ENCODE results near the gene ZNF579. TPM values are rescaled to one million over a fixed set of nuclear protein-coding genes. Genes with fewer than 3 reads are reported as not detected.

The ZNF579 gene
- total and polyA plus RNA-seq, 2 of the 13 experiments (the other 11 are each of a cell fraction or from before 2014, with no cell fraction given) = 2.1 to 2.9 TPM

- TF ChIP-seq, protein P1, sequence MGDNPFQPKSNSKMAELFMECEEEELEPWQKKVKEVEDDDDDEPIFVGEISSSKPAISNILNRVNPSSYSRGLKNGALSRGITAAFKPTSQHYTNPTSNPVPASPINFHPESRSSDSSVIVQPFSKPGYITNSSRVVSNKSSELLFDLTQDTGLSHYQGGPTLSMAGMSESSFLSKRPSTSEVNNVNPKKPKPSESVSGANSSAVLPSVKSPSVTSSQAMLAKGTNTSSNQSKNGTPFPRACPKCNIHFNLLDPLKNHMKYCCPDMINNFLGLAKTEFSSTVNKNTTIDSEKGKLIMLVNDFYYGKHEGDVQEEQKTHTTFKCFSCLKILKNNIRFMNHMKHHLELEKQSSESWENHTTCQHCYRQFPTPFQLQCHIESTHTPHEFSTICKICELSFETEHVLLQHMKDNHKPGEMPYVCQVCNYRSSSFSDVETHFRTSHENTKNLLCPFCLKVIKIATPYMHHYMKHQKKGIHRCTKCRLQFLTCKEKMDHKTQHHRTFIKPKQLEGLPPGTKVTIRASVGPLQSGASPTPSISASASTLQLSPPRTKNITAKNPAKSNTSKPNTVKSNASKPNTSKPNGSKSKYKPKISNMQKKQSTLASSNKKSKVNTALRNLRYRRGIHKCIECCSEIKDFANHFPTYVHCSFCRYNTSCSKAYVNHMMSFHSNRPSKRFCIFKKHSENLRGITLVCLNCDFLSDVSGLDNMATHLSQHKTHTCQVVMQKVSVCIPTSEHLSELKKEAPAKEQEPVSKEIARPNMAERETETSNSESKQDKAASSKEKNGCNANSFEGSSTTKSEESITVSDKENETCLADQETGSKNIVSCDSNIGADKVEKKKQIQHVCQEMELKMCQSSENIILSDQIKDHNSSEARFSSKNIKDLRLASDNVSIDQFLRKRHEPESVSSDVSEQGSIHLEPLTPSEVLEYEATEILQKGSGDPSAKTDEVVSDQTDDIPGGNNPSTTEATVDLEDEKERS (CRISPR knock-in tag; IDR thresholded peaks at IDR 0.05) = no peak
- TF ChIP-seq ZNF563 (CRISPR knock-in tag; IDR thresholded peaks at IDR 0.05) = peak; percentile 78; the same call in 1 of the 2 replicates
- TF ChIP-seq ZNF768 (CRISPR knock-in tag; IDR thresholded peaks at IDR 0.05) = peak; percentile 42; the same call in 1 of the 2 replicates
- TF ChIP-seq ZNF33A (CRISPR knock-in tag; IDR thresholded peaks at IDR 0.05; ENCODE audit: borderline replicate concordance) = no peak
- no peak for TF ChIP-seq ZMYM3 (CRISPR knock-in tag; IDR thresholded peaks at IDR 0.05)
- no peak for TF ChIP-seq E2F5 (CRISPR knock-in tag; conservative IDR thresholded peaks at IDR 0.05)
- TF ChIP-seq SALL2 (CRISPR knock-in tag; IDR thresholded peaks at IDR 0.05) = no peak
- peak; percentile 66 for TF ChIP-seq TGIF2 (CRISPR knock-in tag; IDR thresholded peaks at IDR 0.05)
- TF ChIP-seq, protein P2, sequence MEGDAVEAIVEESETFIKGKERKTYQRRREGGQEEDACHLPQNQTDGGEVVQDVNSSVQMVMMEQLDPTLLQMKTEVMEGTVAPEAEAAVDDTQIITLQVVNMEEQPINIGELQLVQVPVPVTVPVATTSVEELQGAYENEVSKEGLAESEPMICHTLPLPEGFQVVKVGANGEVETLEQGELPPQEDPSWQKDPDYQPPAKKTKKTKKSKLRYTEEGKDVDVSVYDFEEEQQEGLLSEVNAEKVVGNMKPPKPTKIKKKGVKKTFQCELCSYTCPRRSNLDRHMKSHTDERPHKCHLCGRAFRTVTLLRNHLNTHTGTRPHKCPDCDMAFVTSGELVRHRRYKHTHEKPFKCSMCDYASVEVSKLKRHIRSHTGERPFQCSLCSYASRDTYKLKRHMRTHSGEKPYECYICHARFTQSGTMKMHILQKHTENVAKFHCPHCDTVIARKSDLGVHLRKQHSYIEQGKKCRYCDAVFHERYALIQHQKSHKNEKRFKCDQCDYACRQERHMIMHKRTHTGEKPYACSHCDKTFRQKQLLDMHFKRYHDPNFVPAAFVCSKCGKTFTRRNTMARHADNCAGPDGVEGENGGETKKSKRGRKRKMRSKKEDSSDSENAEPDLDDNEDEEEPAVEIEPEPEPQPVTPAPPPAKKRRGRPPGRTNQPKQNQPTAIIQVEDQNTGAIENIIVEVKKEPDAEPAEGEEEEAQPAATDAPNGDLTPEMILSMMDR (CRISPR knock-in tag; IDR thresholded peaks at IDR 0.05) = 0 out of 2 replicates have a peak, but pooled peaks have one; percentile 13
- TF ChIP-seq ZNF782 (CRISPR knock-in tag; IDR thresholded peaks at IDR 0.05; ENCODE audit: borderline replicate concordance) = no peak
- 0 out of 2 replicates have a peak, but pooled peaks have one; percentile 9 for TF ChIP-seq ZNF891 (CRISPR knock-in tag; IDR thresholded peaks at IDR 0.05)
- TF ChIP-seq MAFK (conservative IDR thresholded peaks at IDR 0.05 in 1 of 2, IDR thresholded peaks at IDR 0.05 in 1 of 2; ENCODE audit: low read length in 2 of 2) = no peak
- peak; percentile 44; the same call in 1 of the 2 replicates for TF ChIP-seq ZSCAN25 (CRISPR knock-in tag; IDR thresholded peaks at IDR 0.05)
- TF ChIP-seq ZNF775 (CRISPR knock-in tag; IDR thresholded peaks at IDR 0.05; ENCODE audit: borderline replicate concordance) = no peak
- no peak for TF ChIP-seq NFAT5 (CRISPR knock-in tag; IDR thresholded peaks at IDR 0.05)
- TF ChIP-seq, protein P3, sequence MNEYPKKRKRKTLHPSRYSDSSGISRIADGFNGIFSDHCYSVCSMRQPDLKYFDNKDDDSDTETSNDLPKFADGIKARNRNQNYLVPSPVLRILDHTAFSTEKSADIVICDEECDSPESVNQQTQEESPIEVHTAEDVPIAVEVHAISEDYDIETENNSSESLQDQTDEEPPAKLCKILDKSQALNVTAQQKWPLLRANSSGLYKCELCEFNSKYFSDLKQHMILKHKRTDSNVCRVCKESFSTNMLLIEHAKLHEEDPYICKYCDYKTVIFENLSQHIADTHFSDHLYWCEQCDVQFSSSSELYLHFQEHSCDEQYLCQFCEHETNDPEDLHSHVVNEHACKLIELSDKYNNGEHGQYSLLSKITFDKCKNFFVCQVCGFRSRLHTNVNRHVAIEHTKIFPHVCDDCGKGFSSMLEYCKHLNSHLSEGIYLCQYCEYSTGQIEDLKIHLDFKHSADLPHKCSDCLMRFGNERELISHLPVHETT (CRISPR knock-in tag; conservative IDR thresholded peaks at IDR 0.05) = peak; percentile 90; the same call in 1 of the 2 replicates
Measured at GRCh38 chr19:55598719-55599467, 18.2 kb upstream of the ZNF579 start (continued).
